Measurements from ENCODE around the gene TAS2R7. TPM values are rescaled to one million over a fixed set of nuclear protein-coding genes. Genes with fewer than 3 reads are reported as not detected.
"Not testable (repeated sequence)": the region's sequence is repeated elsewhere in the genome, so short reads cannot be mapped to it uniquely, and the experiment has no call there.

The TAS2R7 gene
- total and polyA plus RNA-seq, 2 donors (not counting 1 experiment from before 2014, with no cell fraction given): not detected

DNA sequence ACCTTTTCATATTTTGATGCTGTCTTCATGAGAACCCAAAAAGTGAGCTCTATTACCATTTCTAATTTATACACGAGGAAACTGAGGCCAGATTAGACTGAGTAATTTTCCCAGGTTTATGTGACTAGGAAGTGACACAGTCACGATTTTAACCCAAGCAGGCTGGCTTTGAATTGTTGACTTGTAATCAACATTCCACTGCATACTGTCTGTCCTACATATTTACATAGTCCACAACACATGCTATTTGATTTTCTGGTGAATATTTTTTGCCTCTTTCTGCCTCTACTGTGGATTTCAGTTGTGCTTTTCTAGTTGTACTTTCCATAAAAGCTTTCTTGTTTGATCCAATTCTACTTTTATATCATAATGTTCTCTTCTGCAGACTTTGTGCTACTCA is 8.2 kb downstream of the TAS2R7 start:
- no peaks in the 10 kb centered on the region for H3K79me2 ChIP-seq (ENCODE audit: control insufficient read depth, insufficient read depth, low read length)
- no CpG with 5 or more reads among the region's 2 CpGs for WGBS (ENCODE audit: insufficient coverage)

DNA sequence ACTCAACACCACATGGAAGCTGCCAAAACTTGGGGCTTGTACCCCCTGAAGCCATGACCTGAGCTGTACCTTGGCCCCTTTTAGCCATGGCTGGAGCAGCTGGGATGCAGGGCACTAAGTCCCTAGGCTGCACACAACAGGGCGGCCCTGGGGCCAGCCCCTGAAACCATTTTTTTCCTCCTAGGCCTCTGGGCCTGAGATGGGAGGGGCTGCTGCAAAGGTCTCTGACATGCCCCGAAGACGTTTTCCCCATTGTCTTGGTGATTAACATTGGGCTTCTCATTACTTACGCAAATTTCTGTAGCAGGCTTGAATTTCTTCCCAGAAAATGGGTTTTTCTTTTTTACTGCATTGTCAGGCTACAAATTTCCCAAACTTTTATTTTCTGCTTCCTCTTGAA is 10.7 kb downstream of the TAS2R7 start:
- 85% methylated on average over 4 of the region's 4 CpGs for WGBS (ENCODE audit: insufficient coverage)
- ATAC-seq (ENCODE audit: low read depth); POLR2A ChIA-PET; intact Hi-C loops (cut with micrococcal nuclease); CTCF ChIA-PET; H2AFZ ChIP-seq (ENCODE audit: insufficient read depth, low read depth, low read length, poor library complexity, severe bottlenecking); H3K4me3 Mint-ChIP-seq; H3K4me3 ChIP-seq (ENCODE audit: control extremely low read depth in 1 of 5, extremely low read depth in 1 of 5, insufficient read depth in 1 of 5, low read depth in 2 of 5, low read length in 4 of 5); H3K9me3 Mint-ChIP-seq (ENCODE audit: insufficient read depth); H3K36me3 ChIP-seq (replicated peaks in 1 of 2; ENCODE audit: control extremely low read depth in 1 of 2, control insufficient read depth in 1 of 2, extremely low read depth in 1 of 2, insufficient read depth in 2 of 2, low read length in 1 of 2); H3K27ac Mint-ChIP-seq; H3K4me2 ChIP-seq (replicated peaks; ENCODE audit: low read depth, low read length, poor library complexity, severe bottlenecking); H3K79me2 ChIP-seq (ENCODE audit: control insufficient read depth, insufficient read depth, low read length); H3K4me1 ChIP-seq (ENCODE audit: control insufficient read depth in 2 of 2, insufficient read depth in 2 of 2, low read length in 2 of 2); H3K4me1 Mint-ChIP-seq; H3K27me3 ChIP-seq (replicated peaks in 1 of 4; ENCODE audit: control extremely low read depth in 1 of 4, control insufficient read depth in 3 of 4, insufficient read depth in 4 of 4, low read length in 3 of 4); H3K9me3 ChIP-seq (ENCODE audit: control extremely low read depth in 1 of 3, control insufficient read depth in 2 of 3, insufficient read depth in 1 of 3, low read length in 2 of 3); H3K9ac ChIP-seq (ENCODE audit: low read length); H3K27me3 Mint-ChIP-seq; DNase-seq; H3K27ac ChIP-seq (ENCODE audit: low read length in 2 of 2); H4K20me1 ChIP-seq (ENCODE audit: control insufficient read depth, insufficient read depth, low read length, poor library complexity, severe bottlenecking): not testable (repeated sequence)

More for the DNA sequence above, 8.2 kb downstream of the TAS2R7 start:
- no peaks in the 10 kb centered on the region for H3K36me3 ChIP-seq (replicated peaks in 1 of 2; ENCODE audit: control extremely low read depth in 1 of 2, control insufficient read depth in 1 of 2, extremely low read depth in 1 of 2, insufficient read depth in 2 of 2, low read length in 1 of 2)
- no peak overlapping the region for H3K4me3 Mint-ChIP-seq
- no peak overlapping the region for H3K4me2 ChIP-seq (replicated peaks; ENCODE audit: low read depth, low read length, poor library complexity, severe bottlenecking)
- H3K9me3 ChIP-seq (ENCODE audit: control extremely low read depth in 1 of 3, control insufficient read depth in 2 of 3, insufficient read depth in 1 of 3, low read length in 2 of 3): peaks cover 0 to 6% (median 2%) of the 10 kb centered on the region in 3 donors
- H2AFZ ChIP-seq (ENCODE audit: insufficient read depth, low read depth, low read length, poor library complexity, severe bottlenecking): no peak overlapping the region
- no peak for DNase-seq
- H4K20me1 ChIP-seq (ENCODE audit: control insufficient read depth, insufficient read depth, low read length, poor library complexity, severe bottlenecking): no peaks in the 10 kb centered on the region
- peaks cover 9% of the 10 kb centered on the region for H3K27me3 Mint-ChIP-seq
- ChIA-PET CTCF (interaction anchor here (1.2 kb wide), 1 partner anchor 22 kb away, joined by 3 read pairs; no protein-coding TSS in a partner anchor), POLR2A (no interaction called here)
- no peak overlapping the region for H3K27ac Mint-ChIP-seq
- H3K9me3 Mint-ChIP-seq (ENCODE audit: insufficient read depth): no peaks in the 10 kb centered on the region
- intact Hi-C loops (cut with micrococcal nuclease): no loop called here
- peaks cover 0 to 6% (median 1%) of the 10 kb centered on the region in 4 experiments for H3K27me3 ChIP-seq (replicated peaks in 1 of 4; ENCODE audit: control extremely low read depth in 1 of 4, control insufficient read depth in 3 of 4, insufficient read depth in 4 of 4, low read length in 3 of 4)
- no peak overlapping the region for H3K4me3 ChIP-seq (ENCODE audit: control extremely low read depth in 1 of 5, extremely low read depth in 1 of 5, insufficient read depth in 1 of 5, low read depth in 2 of 5, low read length in 4 of 5)
- no peaks in the 10 kb centered on the region for H3K4me1 Mint-ChIP-seq
- no peaks in the 10 kb centered on the region for H3K4me1 ChIP-seq (ENCODE audit: control insufficient read depth in 2 of 2, insufficient read depth in 2 of 2, low read length in 2 of 2)
- no peak for ATAC-seq (ENCODE audit: low read depth)
- no peak overlapping the region for H3K27ac ChIP-seq (ENCODE audit: low read length in 2 of 2)
- H3K9ac ChIP-seq (ENCODE audit: low read length): no peak overlapping the region
- no peak for TF ChIP-seq EZH2 (IDR thresholded peaks at IDR 0.05; ENCODE audit: borderline replicate concordance, insufficient read depth, low read depth, low read length, poor library complexity, severe bottlenecking)
- TF ChIP-seq, protein P1, sequence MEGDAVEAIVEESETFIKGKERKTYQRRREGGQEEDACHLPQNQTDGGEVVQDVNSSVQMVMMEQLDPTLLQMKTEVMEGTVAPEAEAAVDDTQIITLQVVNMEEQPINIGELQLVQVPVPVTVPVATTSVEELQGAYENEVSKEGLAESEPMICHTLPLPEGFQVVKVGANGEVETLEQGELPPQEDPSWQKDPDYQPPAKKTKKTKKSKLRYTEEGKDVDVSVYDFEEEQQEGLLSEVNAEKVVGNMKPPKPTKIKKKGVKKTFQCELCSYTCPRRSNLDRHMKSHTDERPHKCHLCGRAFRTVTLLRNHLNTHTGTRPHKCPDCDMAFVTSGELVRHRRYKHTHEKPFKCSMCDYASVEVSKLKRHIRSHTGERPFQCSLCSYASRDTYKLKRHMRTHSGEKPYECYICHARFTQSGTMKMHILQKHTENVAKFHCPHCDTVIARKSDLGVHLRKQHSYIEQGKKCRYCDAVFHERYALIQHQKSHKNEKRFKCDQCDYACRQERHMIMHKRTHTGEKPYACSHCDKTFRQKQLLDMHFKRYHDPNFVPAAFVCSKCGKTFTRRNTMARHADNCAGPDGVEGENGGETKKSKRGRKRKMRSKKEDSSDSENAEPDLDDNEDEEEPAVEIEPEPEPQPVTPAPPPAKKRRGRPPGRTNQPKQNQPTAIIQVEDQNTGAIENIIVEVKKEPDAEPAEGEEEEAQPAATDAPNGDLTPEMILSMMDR (IDR thresholded peaks at IDR 0.05): no peak
